PC-9 (cell line): ENCODE data around the gene UBE2E2. TPM values are rescaled to one million over a fixed set of nuclear protein-coding genes. Genes with fewer than 3 reads are reported as not detected.

ENCODE experiments used
- BruUV-seq: library from RNA; stranded (reverse); fragments of 400-500 nt; replicated peaks from 2 replicates; lab custom pipeline; 2021; lab: Mats Ljungman, UMichigan
- CTCF ChIA-PET: fragments of 300-600 bp; sonication (Branson Sonifier 250); formaldehyde crosslinking; loops from one replicate; lab custom pipeline; 2022; ENCODE audit warnings: antibody characterized with exemption; lab: Charles Lee
- POLR2A ChIA-PET: fragments of 300-600 bp; sonication (Branson Sonifier 250); formaldehyde crosslinking; loops from one replicate; lab custom pipeline; 2022; ENCODE audit warnings: antibody characterized with exemption; ENCODE audit not compliant: unreplicated experiment; lab: Charles Lee
- DNase-seq, 2 experiments: peaks; one replicate each; pipeline versions ENCODE4 v3.0.0 to v3.0.0-alpha.2; 2015 to 2022; ENCODE audit warnings: mixed read lengths in 1 of 2
- H2AFZ ChIP-seq: fragments of 200-600 bp; sonication (generic); 2 replicates; pipeline ENCODE4 v1.8.1; 2017; ENCODE audit warnings: antibody characterized with exemption
- H3F3A ChIP-seq: fragments of 200-600 bp; sonication (generic); 2 replicates; pipeline ENCODE4 v1.8.1; 2017; ENCODE audit warnings: antibody characterized with exemption, mild to moderate bottlenecking, low read depth; ENCODE audit not compliant: insufficient read depth
- H3K27ac ChIP-seq: fragments of 200-600 bp; sonication (generic); 2 replicates; pipeline ENCODE4 v1.6.1; 2016; ENCODE audit warnings: mixed run types
- H3K27me3 ChIP-seq: fragments of 200-600 bp; sonication (generic); 2 replicates; pipeline ENCODE4 v1.6.1; 2016; ENCODE audit warnings: low read depth, mixed run types; ENCODE audit not compliant: insufficient read depth
- H3K36me3 ChIP-seq: fragments of 200-600 bp; sonication (generic); 2 replicates; pipeline ENCODE4 v1.6.1; 2016; ENCODE audit warnings: low read depth, mixed run types
- H3K4me1 ChIP-seq: fragments of 200-600 bp; sonication (generic); replicated peaks from 2 replicates; pipeline ENCODE4 v1.6.1; 2016; ENCODE audit warnings: mixed run types; ENCODE audit not compliant: insufficient read depth
- H3K4me2 ChIP-seq: fragments of 200-600 bp; sonication (generic); 2 replicates; pipeline ENCODE4 v1.6.1; 2017; ENCODE audit warnings: mixed run types
- H3K4me3 ChIP-seq: fragments of 200-600 bp; sonication (generic); 2 replicates; pipeline ENCODE4 v1.6.1; 2016; ENCODE audit warnings: mixed run types
- H3K79me2 ChIP-seq: fragments of 200-600 bp; sonication (generic); 2 replicates; pipeline ENCODE4 v1.6.1; 2017; ENCODE audit warnings: low read depth, mixed run types
- H3K9me2 ChIP-seq: fragments of 200-600 bp; sonication (generic); 2 replicates; pipeline ENCODE4 v1.8.1; 2017; ENCODE audit warnings: mild to moderate bottlenecking; ENCODE audit not compliant: insufficient read depth
- H3K9me3 ChIP-seq: fragments of 200-600 bp; sonication (generic); 2 replicates; pipeline ENCODE4 v1.8.1; 2016; ENCODE audit warnings: low read depth; ENCODE audit not compliant: insufficient read depth
- H4K20me1 ChIP-seq: fragments of 200-600 bp; sonication (generic); 2 replicates; pipeline ENCODE4 v1.8.1; 2017; ENCODE audit not compliant: insufficient read depth
- CTCF ChIP-seq: fragments of 200-600 bp; sonication (generic); conservative IDR thresholded peaks from 2 replicates; pipeline ENCODE4 v1.6.1; 2017; ENCODE audit warnings: mixed run types, antibody characterized with exemption, mild to moderate bottlenecking, moderate library complexity
- EZH2 ChIP-seq: fragments of 200-600 bp; sonication (generic); IDR thresholded peaks from 2 replicates; pipeline ENCODE4 v1.8.0; 2017; ENCODE audit warnings: antibody characterized with exemption, low read depth
- intact Hi-C: fragments of 100-400 bp; cut with micrococcal nuclease; formaldehyde crosslinking; loops from one replicate; pipeline ENCODE4 v1.10.0; 2022; ENCODE audit not compliant: unreplicated experiment
- total RNA-seq: library from RNA; stranded (reverse); gene quantifications from 2 replicates; pipeline ENCODE4 v1.2.3, GENCODE V29; 2021

UBE2E2 gene
- total RNA-seq, 1 experiment from 2014 or later, result 48.7 TPM

- no TSS peak for BruUV-seq
- Histone ChIP-seq H3F3A (no peaks in the 10 kb centered on the region), H3K4me2 (no peak overlapping the region), H3K9me2 (no peaks in the 10 kb centered on the region), H3K79me2 (peaks cover 24% of the 10 kb centered on the region), H3K9me3 (peaks cover 3% of the 10 kb centered on the region; the same call in 1 of the 2 replicates), H2AFZ (no peak overlapping the region), H3K27ac (no peak overlapping the region), H3K27me3 (no peaks in the 10 kb centered on the region), H3K4me3 (no peak overlapping the region), H3K4me1 (peaks cover 16% of the 10 kb centered on the region), H3K36me3 (no peaks in the 10 kb centered on the region), H4K20me1 (no peaks in the 10 kb centered on the region)
- ChIA-PET POLR2A (interaction anchor here (0.5 kb wide), 1 partner anchor 219 kb away, joined by 3 read pairs; no protein-coding TSS in a partner anchor), CTCF (no interaction called here)
- intact Hi-C loops, result no loop called here
- DNase-seq, result no peak
- no peak for TF ChIP-seq EZH2
- no peak for TF ChIP-seq CTCF
These were observed 126.5 kb downstream of the UBE2E2 start for GRCh38 chr3:23329471-23330105.

DNA sequence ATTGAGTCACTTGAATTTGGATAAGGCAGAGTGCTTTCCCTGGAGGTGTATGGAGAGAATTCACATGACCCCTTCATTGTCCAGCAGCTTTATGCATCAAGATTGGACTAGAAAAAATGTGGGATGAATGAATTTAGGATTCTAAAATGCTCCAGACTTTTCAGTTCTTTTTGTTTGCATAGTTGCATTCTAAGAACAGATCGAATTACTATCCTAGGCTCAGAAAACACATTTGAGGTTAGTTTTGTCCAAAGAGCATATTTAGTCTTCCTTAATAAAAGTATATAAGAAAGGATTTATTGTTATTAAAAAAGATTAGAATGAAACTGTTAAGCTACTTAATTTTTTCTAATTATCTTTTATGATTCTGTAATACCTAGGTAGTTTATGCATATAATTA lies 127.4 kb downstream of the UBE2E2 start:
- Histone ChIP-seq H3K9me3 (no peaks in the 10 kb centered on the region; the same call in 1 of the 2 replicates), H3K36me3 (no peaks in the 10 kb centered on the region), H3K4me2 (no peak overlapping the region), H3K4me1 (peaks cover 6% of the 10 kb centered on the region), H3K79me2 (peaks cover 18% of the 10 kb centered on the region), H3F3A (no peaks in the 10 kb centered on the region), H4K20me1 (no peaks in the 10 kb centered on the region), H3K27ac (no peak overlapping the region), H3K4me3 (no peak overlapping the region), H3K9me2 (no peaks in the 10 kb centered on the region), H2AFZ (no peak overlapping the region), H3K27me3 (no peaks in the 10 kb centered on the region)
- POLR2A ChIA-PET, result interaction anchor here (0.5 kb wide), 1 partner anchor 189 kb away, joined by 3 read pairs; no protein-coding TSS in a partner anchor
- no peak for TF ChIP-seq CTCF
- no peak for TF ChIP-seq EZH2
- no TSS peak for BruUV-seq
- intact Hi-C loops, result no loop called here
- DNase-seq, result no peak
- CTCF ChIA-PET, result no interaction called here

- no peak for DNase-seq
- ChIA-PET POLR2A (no interaction called here), CTCF (no interaction called here)
These were observed 128.2 kb downstream of the UBE2E2 start for GRCh38 chr3:23331141-23331935.

More at GRCh38 chr3:23331141-23331935, 128.2 kb downstream of the UBE2E2 start:
- Histone ChIP-seq H2AFZ (no peak overlapping the region), H3K9me2 (no peaks in the 10 kb centered on the region), H3K79me2 (peaks cover 12% of the 10 kb centered on the region), H3K4me3 (no peak overlapping the region), H3K36me3 (no peaks in the 10 kb centered on the region), H3K27me3 (no peaks in the 10 kb centered on the region), H3K27ac (no peak overlapping the region), H3K4me2 (no peak overlapping the region), H3K9me3 (no peaks in the 10 kb centered on the region), H3F3A (no peaks in the 10 kb centered on the region), H4K20me1 (no peaks in the 10 kb centered on the region), H3K4me1 (no peaks in the 10 kb centered on the region)
- intact Hi-C loops, result no loop called here
- BruUV-seq, result no TSS peak
- TF ChIP-seq CTCF (no peak), EZH2 (no peak)
